PC-3 (cell line): ENCODE measurements around the gene NDUFA8.

Experiments
- EZH2 ChIP-seq: fragments of 300-600 bp; sonication (generic); IDR thresholded peaks from one replicate; pipeline ENCODE4 v1.6.1; 2017; ENCODE audit warnings: antibody characterized with exemption, mild to moderate bottlenecking, low read length; ENCODE audit not compliant: unreplicated experiment
- TF ChIP-seq, protein P1 (sequence below): fragments of 300-600 bp; sonication (generic); conservative IDR thresholded peaks from 2 replicates; pipeline ENCODE4 v1.5.1; 2017; ENCODE audit warnings: antibody characterized with exemption, low read depth, mild to moderate bottlenecking, low read length

DNA sequence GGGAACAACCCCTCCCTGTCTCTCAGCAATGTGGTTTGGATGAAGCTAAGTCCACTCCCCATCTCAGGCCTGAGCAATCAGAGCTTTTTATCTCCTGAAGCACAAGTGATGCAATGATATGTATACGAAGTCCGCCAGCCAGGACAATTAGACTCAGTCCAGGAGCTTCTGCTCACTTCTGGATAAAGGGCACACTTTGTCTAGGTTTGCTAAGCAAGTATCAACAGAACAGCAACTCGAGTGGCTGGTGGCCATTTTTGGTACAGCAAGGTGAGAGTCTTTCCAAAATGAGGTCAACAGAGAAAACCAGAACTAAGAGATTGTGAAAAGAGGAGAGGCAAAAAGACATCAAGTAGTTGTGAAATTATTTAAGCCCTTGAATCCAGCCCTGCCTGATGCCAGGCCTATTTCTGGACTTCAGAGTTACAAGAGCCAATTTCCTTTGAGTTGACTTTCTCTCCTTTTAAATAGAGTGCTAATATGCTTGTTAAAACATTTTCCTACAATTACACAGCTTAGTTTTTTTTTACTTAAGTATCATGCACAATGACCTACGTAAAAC is 8.2 kb downstream of the NDUFA8 start:
- TF ChIP-seq EZH2 = no peak
- TF ChIP-seq, protein P1, sequence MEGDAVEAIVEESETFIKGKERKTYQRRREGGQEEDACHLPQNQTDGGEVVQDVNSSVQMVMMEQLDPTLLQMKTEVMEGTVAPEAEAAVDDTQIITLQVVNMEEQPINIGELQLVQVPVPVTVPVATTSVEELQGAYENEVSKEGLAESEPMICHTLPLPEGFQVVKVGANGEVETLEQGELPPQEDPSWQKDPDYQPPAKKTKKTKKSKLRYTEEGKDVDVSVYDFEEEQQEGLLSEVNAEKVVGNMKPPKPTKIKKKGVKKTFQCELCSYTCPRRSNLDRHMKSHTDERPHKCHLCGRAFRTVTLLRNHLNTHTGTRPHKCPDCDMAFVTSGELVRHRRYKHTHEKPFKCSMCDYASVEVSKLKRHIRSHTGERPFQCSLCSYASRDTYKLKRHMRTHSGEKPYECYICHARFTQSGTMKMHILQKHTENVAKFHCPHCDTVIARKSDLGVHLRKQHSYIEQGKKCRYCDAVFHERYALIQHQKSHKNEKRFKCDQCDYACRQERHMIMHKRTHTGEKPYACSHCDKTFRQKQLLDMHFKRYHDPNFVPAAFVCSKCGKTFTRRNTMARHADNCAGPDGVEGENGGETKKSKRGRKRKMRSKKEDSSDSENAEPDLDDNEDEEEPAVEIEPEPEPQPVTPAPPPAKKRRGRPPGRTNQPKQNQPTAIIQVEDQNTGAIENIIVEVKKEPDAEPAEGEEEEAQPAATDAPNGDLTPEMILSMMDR = no peak
